Peyer's patch (tissue), 4 donors: ENCODE measurements around the gene CD44. TPM values are rescaled to one million over a fixed set of nuclear protein-coding genes. Genes with fewer than 3 reads are reported as not detected.
A peak's percentile ranks its signal among the peaks of the same experiment; 100 is the strongest.

Experiments used
- DNase-seq, 3 donors: peaks; one replicate each; pipeline ENCODE4 v3.0.0-alpha.2; 2017 to 2019
- H3K27ac ChIP-seq, 4 donors: fragments of 200-600 bp; sonication (generic); one replicate each; pipeline ENCODE4 v1.5.1; 2016 to 2019
- H3K27me3 ChIP-seq, 2 donors: fragments of 200-600 bp; sonication (generic); one replicate each; pipeline ENCODE4 v1.5.1; 2019
- H3K36me3 ChIP-seq, 3 donors: fragments of 200-600 bp; sonication (generic); one replicate each; pipeline ENCODE4 v1.5.1; 2016 to 2019
- H3K4me1 ChIP-seq, 4 donors: fragments of 200-600 bp; sonication (generic); one replicate each; pipeline ENCODE4 v1.5.1; 2016 to 2019
- H3K4me3 ChIP-seq, 4 donors: fragments of 200-600 bp; sonication (generic); 1 replicate in 3 of 4; 2 replicates in 1 of 4; pipeline ENCODE4 v1.5.1; 2016 to 2019; ENCODE audit warnings: mild to moderate bottlenecking in 1 of 4
- H3K9me3 ChIP-seq, 4 donors: fragments of 200-600 bp; sonication (generic); one replicate each; pipeline ENCODE4 v1.5.1; 2016 to 2019; ENCODE audit warnings: mild to moderate bottlenecking in 1 of 4
- CTCF ChIP-seq, 6 experiments: fragments of 450-650 bp in 4 of 6; fragments of 200-600 bp in 2 of 6; sonication (generic) in 1 of 6; IDR thresholded peaks; one replicate each; pipeline ENCODE4 v1.5.1; 2017 to 2019; ENCODE audit warnings: antibody characterized with exemption in 6 of 6, mild to moderate bottlenecking in 3 of 6, moderate library complexity in 1 of 6
- POLR2A ChIP-seq, 2 donors: fragments of 450-650 bp; IDR thresholded peaks; one replicate each; pipeline ENCODE4 v1.5.1; 2017; ENCODE audit warnings: antibody characterized with exemption in 2 of 2, mild to moderate bottlenecking in 2 of 2, moderate library complexity in 2 of 2
- total RNA-seq, 4 donors: library from RNA; depleted of rRNA; stranded (reverse); fragments of >200 nt; gene quantifications; one replicate each; pipeline ENCODE4 v1.1.0, GENCODE V29; 2016

Gene CD44
- total RNA-seq, 4 donors from 2014 or later = 71.6 to 412 (median 130) TPM

- H3K4me1 ChIP-seq = peaks cover 0 to 5% (median 0%) of the 10 kb centered on the region in 4 donors
- no peak overlapping the region for H3K4me3 ChIP-seq
- no peak for TF ChIP-seq POLR2A (IDR thresholded peaks at IDR 0.05)
- no peak for TF ChIP-seq CTCF (IDR thresholded peaks at IDR 0.05)
- no peaks in the 10 kb centered on the region for H3K9me3 ChIP-seq
- no peak overlapping the region for H3K27ac ChIP-seq
- H3K36me3 ChIP-seq = no peaks in the 10 kb centered on the region
- no peaks in the 10 kb centered on the region for H3K27me3 ChIP-seq
- DNase-seq = peak in 2 of 3 donors; percentile 28 to 49
Observed at GRCh38 chr11:35272391-35272902, 133.5 kb downstream of the CD44 start.

GRCh38 chr11:35274909-35275785 is 136.2 kb downstream of the CD44 start:
- Histone ChIP-seq H3K4me3 (no peak overlapping the region), H3K9me3 (no peaks in the 10 kb centered on the region), H3K36me3 (no peaks in the 10 kb centered on the region), H3K4me1 (peaks cover 0 to 5% (median 0%) of the 10 kb centered on the region in 4 donors), H3K27ac (no peak overlapping the region), H3K27me3 (no peaks in the 10 kb centered on the region)
- TF ChIP-seq CTCF (IDR thresholded peaks at IDR 0.05) (no peak), POLR2A (IDR thresholded peaks at IDR 0.05) (no peak)
- DNase-seq = no peak

GRCh38 chr11:35275786-35276170 is 136.8 kb downstream of the CD44 start:
- Histone ChIP-seq H3K4me3 (no peak overlapping the region), H3K27me3 (no peaks in the 10 kb centered on the region), H3K36me3 (no peaks in the 10 kb centered on the region), H3K9me3 (no peaks in the 10 kb centered on the region), H3K4me1 (peaks cover 0 to 5% (median 0%) of the 10 kb centered on the region in 4 donors), H3K27ac (no peak overlapping the region)
- no peak for DNase-seq
- no peak for TF ChIP-seq POLR2A (IDR thresholded peaks at IDR 0.05)
- no peak for TF ChIP-seq CTCF (IDR thresholded peaks at IDR 0.05)

- Histone ChIP-seq H3K9me3 (no peaks in the 10 kb centered on the region), H3K27ac (no peak overlapping the region), H3K4me1 (peaks cover 0 to 5% (median 0%) of the 10 kb centered on the region in 4 donors), H3K27me3 (no peaks in the 10 kb centered on the region), H3K36me3 (no peaks in the 10 kb centered on the region), H3K4me3 (no peak overlapping the region)
- TF ChIP-seq CTCF (IDR thresholded peaks at IDR 0.05) = no peak
- no peak for TF ChIP-seq POLR2A (IDR thresholded peaks at IDR 0.05)
- no peak for DNase-seq
Observed at GRCh38 chr11:35276396-35277145, 137.6 kb downstream of the CD44 start.

GRCh38 chr11:35277827-35278226 is 138.9 kb downstream of the CD44 start:
- TF ChIP-seq CTCF (IDR thresholded peaks at IDR 0.05) = no peak
- no peak for TF ChIP-seq POLR2A (IDR thresholded peaks at IDR 0.05)
- Histone ChIP-seq H3K9me3 (no peaks in the 10 kb centered on the region), H3K4me3 (no peak overlapping the region), H3K27me3 (no peaks in the 10 kb centered on the region), H3K27ac (no peak overlapping the region), H3K4me1 (peaks cover 0 to 5% (median 0%) of the 10 kb centered on the region in 4 donors), H3K36me3 (no peaks in the 10 kb centered on the region)
- DNase-seq = no peak
